ENCODE data around the gene ELMO1. TPM values are rescaled to one million over a fixed set of nuclear protein-coding genes. Genes with fewer than 3 reads are reported as not detected.

The ELMO1 gene
- total RNA-seq, 1 experiment from 2014 or later: not detected

GRCh38 chr7:36878288-36878687 lies 570.4 kb downstream of the ELMO1 start:
- H2AFZ ChIP-seq (ENCODE audit: low read length): no peak overlapping the region

DNA sequence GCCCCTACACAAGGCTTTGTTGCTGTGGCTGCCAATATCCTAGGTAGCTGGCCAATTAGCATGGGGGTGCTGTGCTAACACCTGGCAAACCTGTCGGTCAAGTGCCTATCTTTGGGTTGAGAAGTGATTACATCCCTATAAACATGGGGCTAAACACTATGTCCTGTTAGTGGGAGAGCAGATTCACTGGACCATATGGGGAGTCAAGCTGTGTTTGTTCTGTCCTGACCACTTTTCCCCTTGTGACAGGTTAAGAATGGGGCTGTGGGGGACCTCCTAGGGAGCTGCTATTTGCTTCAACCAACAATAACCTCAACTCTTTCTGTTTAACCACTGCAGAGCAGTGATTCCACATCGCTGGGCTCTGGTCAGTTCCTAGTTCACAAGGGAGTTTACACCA lies 572.9 kb downstream of the ELMO1 start:
- Histone ChIP-seq H3F3A (ENCODE audit: low read length, unreplicated experiment) (no peaks in the 10 kb centered on the region), H3K4me2 (ENCODE audit: low read length) (no peak overlapping the region), H3K9ac (ENCODE audit: low read length) (no peak overlapping the region), H3K27me3 (ENCODE audit: low read length) (peaks cover 17% of the 10 kb centered on the region; the same call in 1 of the 2 replicates), H4K20me1 (ENCODE audit: low read length) (no peaks in the 10 kb centered on the region), H3K9me3 (ENCODE audit: low read length) (no peaks in the 10 kb centered on the region), H2AFZ (ENCODE audit: low read length) (no peak overlapping the region), H3K4me3 (ENCODE audit: low read length) (no peak overlapping the region), H3K9me2 (replicated peaks; ENCODE audit: low read length) (no peaks in the 10 kb centered on the region), H3K79me2 (ENCODE audit: low read length) (no peaks in the 10 kb centered on the region), H3K27ac (ENCODE audit: low read length) (no peak overlapping the region), H3K4me1 (ENCODE audit: insufficient read depth, low read length) (no peaks in the 10 kb centered on the region), H3K36me3 (ENCODE audit: low read depth, low read length) (no peaks in the 10 kb centered on the region)
- BruUV-seq (replicated peaks): no TSS peak
- POLR2A ChIA-PET (ENCODE audit: unreplicated experiment): no interaction called here
- ATAC-seq: no peak
- no peak for DNase-seq
- CTCF ChIA-PET: no interaction called here
- intact Hi-C loops (cut with micrococcal nuclease): no loop called here
- TF ChIP-seq EZH2phosphoT487 (IDR thresholded peaks at IDR 0.05; ENCODE audit: borderline replicate concordance, low read length) (no peak), EZH2 (IDR thresholded peaks at IDR 0.05; ENCODE audit: low read length, unreplicated experiment) (no peak), CTCF (conservative IDR thresholded peaks at IDR 0.05; ENCODE audit: low read depth, low read length) (no peak)

More at GRCh38 chr7:36878288-36878687, 570.4 kb downstream of the ELMO1 start:
- ATAC-seq (no peak), DNase-seq (no peak)
- no peaks in the 10 kb centered on the region for H3K9me2 ChIP-seq (replicated peaks; ENCODE audit: low read length)
- no TSS peak for BruUV-seq (replicated peaks)
- H4K20me1 ChIP-seq (ENCODE audit: low read length): no peaks in the 10 kb centered on the region
- H3K27ac ChIP-seq (ENCODE audit: low read length): no peak overlapping the region
- H3K4me1 ChIP-seq (ENCODE audit: insufficient read depth, low read length): no peaks in the 10 kb centered on the region
- H3K27me3 ChIP-seq (ENCODE audit: low read length): peaks cover 29% of the 10 kb centered on the region; the same call in 1 of the 2 replicates
- TF ChIP-seq EZH2phosphoT487 (IDR thresholded peaks at IDR 0.05; ENCODE audit: borderline replicate concordance, low read length): no peak
- TF ChIP-seq CTCF (conservative IDR thresholded peaks at IDR 0.05; ENCODE audit: low read depth, low read length): no peak
- TF ChIP-seq EZH2 (IDR thresholded peaks at IDR 0.05; ENCODE audit: low read length, unreplicated experiment): no peak
- no peaks in the 10 kb centered on the region for H3K9me3 ChIP-seq (ENCODE audit: low read length)
- no peak overlapping the region for H3K9ac ChIP-seq (ENCODE audit: low read length)
- no peaks in the 10 kb centered on the region for H3K36me3 ChIP-seq (ENCODE audit: low read depth, low read length)
- CTCF ChIA-PET: no interaction called here
- H3K4me2 ChIP-seq (ENCODE audit: low read length): no peak overlapping the region
- POLR2A ChIA-PET (ENCODE audit: unreplicated experiment): no interaction called here
- H3K79me2 ChIP-seq (ENCODE audit: low read length): no peaks in the 10 kb centered on the region
- intact Hi-C loops (cut with micrococcal nuclease): no loop called here
- no peak overlapping the region for H3K4me3 ChIP-seq (ENCODE audit: low read length)
- H3F3A ChIP-seq (ENCODE audit: low read length, unreplicated experiment): no peaks in the 10 kb centered on the region

GRCh38 chr7:36874041-36874440 lies 574.6 kb downstream of the ELMO1 start:
- ChIA-PET POLR2A (ENCODE audit: unreplicated experiment) (no interaction called here), CTCF (no interaction called here)
- H3K27me3 ChIP-seq (ENCODE audit: low read length): peaks cover 12% of the 10 kb centered on the region; the same call in 1 of the 2 replicates
- H3K27ac ChIP-seq (ENCODE audit: low read length): no peak overlapping the region
- TF ChIP-seq CTCF (conservative IDR thresholded peaks at IDR 0.05; ENCODE audit: low read depth, low read length): no peak
- no peak for TF ChIP-seq EZH2 (IDR thresholded peaks at IDR 0.05; ENCODE audit: low read length, unreplicated experiment)
- TF ChIP-seq EZH2phosphoT487 (IDR thresholded peaks at IDR 0.05; ENCODE audit: borderline replicate concordance, low read length): no peak
- H2AFZ ChIP-seq (ENCODE audit: low read length): no peak overlapping the region
- no peaks in the 10 kb centered on the region for H3K4me1 ChIP-seq (ENCODE audit: insufficient read depth, low read length)
- H3F3A ChIP-seq (ENCODE audit: low read length, unreplicated experiment): no peaks in the 10 kb centered on the region
- intact Hi-C loops (cut with micrococcal nuclease): no loop called here
- H3K79me2 ChIP-seq (ENCODE audit: low read length): no peaks in the 10 kb centered on the region
- no peaks in the 10 kb centered on the region for H3K9me3 ChIP-seq (ENCODE audit: low read length)
- no peak overlapping the region for H3K9ac ChIP-seq (ENCODE audit: low read length)
- no peaks in the 10 kb centered on the region for H3K9me2 ChIP-seq (replicated peaks; ENCODE audit: low read length)
- no peaks in the 10 kb centered on the region for H3K36me3 ChIP-seq (ENCODE audit: low read depth, low read length)
- no TSS peak for BruUV-seq (replicated peaks)
- no peak overlapping the region for H3K4me2 ChIP-seq (ENCODE audit: low read length)
- H3K4me3 ChIP-seq (ENCODE audit: low read length): no peak overlapping the region
- ATAC-seq (no peak), DNase-seq (no peak)
- H4K20me1 ChIP-seq (ENCODE audit: low read length): no peaks in the 10 kb centered on the region
